Tibial nerve (tissue), 4 donors: ENCODE results near the gene NOX3. TPM values are rescaled to one million over a fixed set of nuclear protein-coding genes. Genes with fewer than 3 reads are reported as not detected.
"Not testable (repeated sequence)": the region's sequence is repeated elsewhere in the genome, so short reads cannot be mapped to it uniquely, and the experiment has no call there.

Experiments used
- DNase-seq, 2 donors: peaks; one replicate each; pipeline ENCODE4 v3.0.0-alpha.2; 2019; ENCODE audit warnings: low spot score in 2 of 2
- H3K27ac ChIP-seq, 4 donors: fragments of 200-600 bp; sonication (generic) in 3 of 4; one replicate each; pipeline ENCODE4 v1.5.1; 2017 to 2019; ENCODE audit warnings: mild to moderate bottlenecking in 1 of 4
- H3K27me3 ChIP-seq, 2 donors: fragments of 200-600 bp; sonication (generic) in 1 of 2; one replicate each; pipeline versions ENCODE4 v1.5.1 to v1.6.0; 2017 to 2019
- H3K36me3 ChIP-seq, 3 donors: fragments of 200-600 bp; sonication (generic); one replicate each; pipeline ENCODE4 v1.5.1; 2018 to 2019
- H3K4me1 ChIP-seq, 4 donors: fragments of 200-600 bp; sonication (generic) in 3 of 4; one replicate each; pipeline ENCODE4 v1.5.1; 2017 to 2019
- H3K4me3 ChIP-seq, 4 donors: fragments of 200-600 bp; sonication (generic) in 3 of 4; one replicate each; pipeline ENCODE4 v1.5.1; 2017 to 2019; ENCODE audit warnings: mild to moderate bottlenecking in 1 of 4, moderate library complexity in 1 of 4
- H3K9me3 ChIP-seq, 4 donors: fragments of 200-600 bp; sonication (generic) in 3 of 4; one replicate each; pipeline ENCODE4 v1.5.1; 2017 to 2019
- CTCF ChIP-seq, 5 experiments: fragments of 200-600 bp in 3 of 5; fragments of 450-650 bp in 2 of 5; sonication (generic) in 3 of 5; IDR thresholded peaks; one replicate each; pipeline ENCODE4 v1.5.1; 2016 to 2019; ENCODE audit warnings: antibody characterized with exemption in 5 of 5, mild to moderate bottlenecking in 3 of 5, moderate library complexity in 2 of 5
- EP300 ChIP-seq, 2 donors: sonication (generic); formaldehyde crosslinking; IDR thresholded peaks; one replicate each; pipeline ENCODE4 v1.6.1; 2017; ENCODE audit warnings: antibody characterized with exemption in 2 of 2, mild to moderate bottlenecking in 1 of 2
- POLR2A ChIP-seq, 2 donors: fragments of 450-650 bp; IDR thresholded peaks; one replicate each; pipeline ENCODE4 v1.6.1; 2017; ENCODE audit warnings: antibody characterized with exemption in 2 of 2, mild to moderate bottlenecking in 2 of 2, moderate library complexity in 2 of 2
- WGBS, 2 donors: methylation state at CpG; one replicate each; pipeline ENCODE4 v1.1.5; 2018; 5-methylcytosine and 5-hydroxymethylcytosine counted together
- total RNA-seq, 4 donors: library from RNA; depleted of rRNA; stranded (reverse); fragments of >200 nt; gene quantifications; one replicate each; pipeline ENCODE4 v1.1.0, GENCODE V29; 2016

Gene NOX3
- total RNA-seq, 4 donors from 2014 or later = not detected

GRCh38 chr6:155492061-155492735, 36.6 kb upstream of the NOX3 start:
- TF ChIP-seq POLR2A (IDR thresholded peaks at IDR 0.05) (no peak), EP300 (IDR thresholded peaks at IDR 0.05) (no peak), CTCF (IDR thresholded peaks at IDR 0.05) (no peak)
- H3K4me3 ChIP-seq = no peak overlapping the region
- no peak overlapping the region for H3K27ac ChIP-seq
- no peaks in the 10 kb centered on the region for H3K27me3 ChIP-seq
- 91 to 92% methylated on average over 2 of the region's 2 CpGs for WGBS, 2 donors
- no peak for DNase-seq
- H3K9me3 ChIP-seq = no peaks in the 10 kb centered on the region
- no peaks in the 10 kb centered on the region for H3K36me3 ChIP-seq
- H3K4me1 ChIP-seq = peaks cover 0 to 29% (median 14%) of the 10 kb centered on the region in 4 donors

- no peak for TF ChIP-seq EP300 (IDR thresholded peaks at IDR 0.05)
- Histone ChIP-seq H3K9me3 (no peaks in the 10 kb centered on the region), H3K4me3 (no peak overlapping the region), H3K27ac (no peak overlapping the region), H3K36me3 (no peaks in the 10 kb centered on the region), H3K27me3 (no peaks in the 10 kb centered on the region), H3K4me1 (peaks cover 0 to 29% (median 14%) of the 10 kb centered on the region in 4 donors)
- no peak for DNase-seq
- 76 to 83% methylated on average over 1 of the region's 1 CpG for WGBS, 2 donors
Observed at GRCh38 chr6:155491421-155491820, 35.8 kb upstream of the NOX3 start.

GRCh38 chr6:155488197-155488596, 32.6 kb upstream of the NOX3 start:
- H3K27ac ChIP-seq, DNase-seq, H3K9me3 ChIP-seq, H3K4me3 ChIP-seq, H3K36me3 ChIP-seq, H3K27me3 ChIP-seq, H3K4me1 ChIP-seq: not testable (repeated sequence)
- WGBS, 2 donors = 93 to 97% methylated on average over 6 of the region's 6 CpGs

- Histone ChIP-seq H3K9me3 (no peaks in the 10 kb centered on the region), H3K4me1 (no peaks in the 10 kb centered on the region), H3K4me3 (no peak overlapping the region), H3K36me3 (no peaks in the 10 kb centered on the region), H3K27me3 (no peaks in the 10 kb centered on the region), H3K27ac (no peak overlapping the region)
- no peak for TF ChIP-seq POLR2A (IDR thresholded peaks at IDR 0.05)
- no peak for TF ChIP-seq CTCF (IDR thresholded peaks at IDR 0.05)
- TF ChIP-seq EP300 (IDR thresholded peaks at IDR 0.05) = no peak
- DNase-seq = no peak
- WGBS, 2 donors = 74 to 93% methylated on average over 5 of the region's 5 CpGs
Observed at GRCh38 chr6:155487371-155488130, 31.9 kb upstream of the NOX3 start.

- WGBS, 2 donors = 86 to 92% methylated on average over 5 of the region's 5 CpGs
- no peak overlapping the region for H3K27ac ChIP-seq
- DNase-seq = no peak
Observed at GRCh38 chr6:155486721-155487294, 31.2 kb upstream of the NOX3 start.

More at GRCh38 chr6:155486721-155487294, 31.2 kb upstream of the NOX3 start:
- Histone ChIP-seq H3K27me3 (no peaks in the 10 kb centered on the region), H3K36me3 (no peaks in the 10 kb centered on the region), H3K9me3 (no peaks in the 10 kb centered on the region), H3K4me1 (no peaks in the 10 kb centered on the region), H3K4me3 (no peak overlapping the region)
- TF ChIP-seq POLR2A (IDR thresholded peaks at IDR 0.05) = no peak
- no peak for TF ChIP-seq EP300 (IDR thresholded peaks at IDR 0.05)
- no peak for TF ChIP-seq CTCF (IDR thresholded peaks at IDR 0.05)
